Stimulated activated memory B cell treated with anti-CD40 and anti-IgM and Interleukin-4, amounts not matched to agents 10 μg/mL and 1 μg/mL and 100 μg/mL, for 72 hours (primary cell): ENCODE data around the gene AADACL4.

ENCODE experiments used
- ATAC-seq: fragments of 150-1000 bp; cut with Tn5 transposase; 2 replicates; pipeline ENCODE4 v1.10.0; 2021
- H3K27ac Mint-ChIP-seq: one replicate; pipeline ENCODE4 v1.8.0; 2022; ENCODE audit warnings: mild to moderate bottlenecking, mixed read lengths
- H3K27me3 Mint-ChIP-seq: one replicate; pipeline ENCODE4 v1.8.0; 2022; ENCODE audit warnings: mixed read lengths
- H3K36me3 Mint-ChIP-seq: one replicate; pipeline ENCODE4 v1.8.0; 2022; ENCODE audit warnings: mixed read lengths
- H3K4me1 Mint-ChIP-seq: one replicate; pipeline ENCODE4 v1.8.0; 2022; ENCODE audit warnings: mixed read lengths
- H3K4me3 Mint-ChIP-seq: one replicate; pipeline ENCODE4 v1.8.0; 2022; ENCODE audit warnings: mild to moderate bottlenecking, moderate library complexity, mixed read lengths
- H3K9me3 Mint-ChIP-seq: one replicate; pipeline ENCODE4 v1.8.0; 2022; ENCODE audit warnings: mixed read lengths

AADACL4 gene

GRCh38 chr1:12643785-12644184 is at the start of gene AADACL4:
Gene AADACL4, plus strand, starts transcription at chr1:12644085. Its CDS starts 462 bp downstream, at chr1:12644547.
- Mint-ChIP-seq H3K9me3 (peaks cover 11% of the 10 kb centered on the region), H3K4me1 (no peaks in the 10 kb centered on the region), H3K27me3 (peaks cover 52% of the 10 kb centered on the region), H3K36me3 (no peaks in the 10 kb centered on the region), H3K27ac (no peak within 1 kb of the TSS), H3K4me3 (no peak within 1 kb of the TSS)
- no peak for ATAC-seq

GRCh38 chr1:12594490-12594889 is 49.4 kb upstream of the AADACL4 start:
- Mint-ChIP-seq H3K27me3 (peaks cover 52% of the 10 kb centered on the region), H3K36me3 (peaks cover 37% of the 10 kb centered on the region), H3K9me3 (no peaks in the 10 kb centered on the region), H3K27ac (peak overlapping the region; percentile 13), H3K4me3 (peak overlapping the region; percentile 68), H3K4me1 (peaks cover 15% of the 10 kb centered on the region)
- no peak for ATAC-seq

- H3K4me3 Mint-ChIP-seq: peak overlapping the region; percentile 68
- peaks cover 37% of the 10 kb centered on the region for H3K36me3 Mint-ChIP-seq
- ATAC-seq: peak; percentile 52
- peak overlapping the region; percentile 13 for H3K27ac Mint-ChIP-seq
- peaks cover 56% of the 10 kb centered on the region for H3K27me3 Mint-ChIP-seq
- H3K4me1 Mint-ChIP-seq: peaks cover 15% of the 10 kb centered on the region
- no peaks in the 10 kb centered on the region for H3K9me3 Mint-ChIP-seq
These were observed 48.7 kb upstream of the AADACL4 start for GRCh38 chr1:12594966-12595756.

GRCh38 chr1:12595757-12596006 is 48.2 kb upstream of the AADACL4 start:
- Mint-ChIP-seq H3K27me3 (peaks cover 51% of the 10 kb centered on the region), H3K27ac (peak overlapping the region; percentile 13), H3K9me3 (no peaks in the 10 kb centered on the region), H3K36me3 (peaks cover 33% of the 10 kb centered on the region), H3K4me1 (peaks cover 15% of the 10 kb centered on the region), H3K4me3 (peak overlapping the region; percentile 52)
- ATAC-seq: no peak

- Mint-ChIP-seq H3K4me3 (peak overlapping the region; percentile 33), H3K36me3 (peaks cover 29% of the 10 kb centered on the region), H3K27me3 (peaks cover 46% of the 10 kb centered on the region), H3K9me3 (no peaks in the 10 kb centered on the region), H3K4me1 (peaks cover 15% of the 10 kb centered on the region), H3K27ac (peak overlapping the region; percentile 13)
- ATAC-seq: peak; percentile 78
These were observed 47.7 kb upstream of the AADACL4 start for GRCh38 chr1:12596007-12596821.

- H3K4me3 Mint-ChIP-seq: no peak overlapping the region
- H3K36me3 Mint-ChIP-seq: peaks cover 21% of the 10 kb centered on the region
- H3K9me3 Mint-ChIP-seq: no peaks in the 10 kb centered on the region
- no peak for ATAC-seq
- H3K4me1 Mint-ChIP-seq: peaks cover 15% of the 10 kb centered on the region
- H3K27ac Mint-ChIP-seq: no peak overlapping the region
- H3K27me3 Mint-ChIP-seq: peaks cover 33% of the 10 kb centered on the region
These were observed 46.1 kb upstream of the AADACL4 start for GRCh38 chr1:12597792-12598191.

- H3K27me3 Mint-ChIP-seq: peaks cover 21% of the 10 kb centered on the region
- no peak overlapping the region for H3K27ac Mint-ChIP-seq
- peaks cover 15% of the 10 kb centered on the region for H3K4me1 Mint-ChIP-seq
- H3K4me3 Mint-ChIP-seq: no peak overlapping the region
- H3K9me3 Mint-ChIP-seq: no peaks in the 10 kb centered on the region
- ATAC-seq: no peak
- peaks cover 10% of the 10 kb centered on the region for H3K36me3 Mint-ChIP-seq
These were observed 44.9 kb upstream of the AADACL4 start for GRCh38 chr1:12598974-12599373.

GRCh38 chr1:12599657-12600056 is 44.2 kb upstream of the AADACL4 start:
- Mint-ChIP-seq H3K4me1 (peaks cover 16% of the 10 kb centered on the region), H3K27me3 (peaks cover 15% of the 10 kb centered on the region), H3K36me3 (peaks cover 3% of the 10 kb centered on the region), H3K27ac (no peak overlapping the region), H3K4me3 (no peak overlapping the region), H3K9me3 (no peaks in the 10 kb centered on the region)
- no peak for ATAC-seq

GRCh38 chr1:12600335-12600734 is 43.5 kb upstream of the AADACL4 start:
- Mint-ChIP-seq H3K36me3 (no peaks in the 10 kb centered on the region), H3K4me1 (peaks cover 10% of the 10 kb centered on the region), H3K9me3 (no peaks in the 10 kb centered on the region), H3K27ac (no peak overlapping the region), H3K4me3 (no peak overlapping the region), H3K27me3 (peaks cover 9% of the 10 kb centered on the region)
- no peak for ATAC-seq

GRCh38 chr1:12600880-12601633 is 42.8 kb upstream of the AADACL4 start:
- Mint-ChIP-seq H3K36me3 (no peaks in the 10 kb centered on the region), H3K4me1 (peaks cover 7% of the 10 kb centered on the region), H3K27me3 (peaks cover 9% of the 10 kb centered on the region), H3K27ac (no peak overlapping the region), H3K4me3 (no peak overlapping the region), H3K9me3 (no peaks in the 10 kb centered on the region)
- no peak for ATAC-seq

- peaks cover 9% of the 10 kb centered on the region for H3K27me3 Mint-ChIP-seq
- peak; percentile 50 for ATAC-seq
- H3K27ac Mint-ChIP-seq: no peak overlapping the region
- peaks cover 7% of the 10 kb centered on the region for H3K4me1 Mint-ChIP-seq
- no peaks in the 10 kb centered on the region for H3K9me3 Mint-ChIP-seq
- H3K36me3 Mint-ChIP-seq: no peaks in the 10 kb centered on the region
- no peak overlapping the region for H3K4me3 Mint-ChIP-seq
These were observed 41.9 kb upstream of the AADACL4 start for GRCh38 chr1:12601700-12602658.

- Mint-ChIP-seq H3K4me3 (no peak overlapping the region), H3K27me3 (peaks cover 9% of the 10 kb centered on the region), H3K4me1 (peaks cover 7% of the 10 kb centered on the region), H3K27ac (no peak overlapping the region), H3K36me3 (peaks cover 6% of the 10 kb centered on the region), H3K9me3 (peaks cover 4% of the 10 kb centered on the region)
- no peak for ATAC-seq
These were observed 41.2 kb upstream of the AADACL4 start for GRCh38 chr1:12602659-12603024.

- Mint-ChIP-seq H3K36me3 (peaks cover 12% of the 10 kb centered on the region), H3K27ac (no peak overlapping the region), H3K27me3 (peaks cover 9% of the 10 kb centered on the region), H3K4me1 (peaks cover 7% of the 10 kb centered on the region), H3K4me3 (no peak overlapping the region), H3K9me3 (peaks cover 8% of the 10 kb centered on the region)
- no peak for ATAC-seq
These were observed 40.7 kb upstream of the AADACL4 start for GRCh38 chr1:12603224-12603623.

GRCh38 chr1:12604114-12604874 is 39.6 kb upstream of the AADACL4 start:
- H3K27ac Mint-ChIP-seq: no peak overlapping the region
- H3K9me3 Mint-ChIP-seq: peaks cover 8% of the 10 kb centered on the region
- peaks cover 21% of the 10 kb centered on the region for H3K36me3 Mint-ChIP-seq
- peak; percentile 62 for ATAC-seq
- peaks cover 7% of the 10 kb centered on the region for H3K4me1 Mint-ChIP-seq
- peaks cover 10% of the 10 kb centered on the region for H3K27me3 Mint-ChIP-seq
- no peak overlapping the region for H3K4me3 Mint-ChIP-seq
